A673 (cell line): ENCODE measurements around the gene PROCR. TPM values are rescaled to one million over a fixed set of nuclear protein-coding genes. Genes with fewer than 3 reads are reported as not detected.
"Not testable (repeated sequence)": the region's sequence is repeated elsewhere in the genome, so short reads cannot be mapped to it uniquely, and the experiment has no call there.

Source experiments
- BruUV-seq: library from RNA; stranded (reverse); fragments of 400-500 nt; replicated peaks from 2 replicates; lab custom pipeline; 2021; lab: Mats Ljungman, UMichigan
- CTCF ChIA-PET: fragments of 300-600 bp; sonication (Branson Sonifier 250); formaldehyde crosslinking; loops from one replicate; lab custom pipeline; 2022; ENCODE audit warnings: antibody characterized with exemption; lab: Charles Lee
- POLR2A ChIA-PET: fragments of 300-600 bp; sonication (Branson Sonifier 250); formaldehyde crosslinking; loops from one replicate; lab custom pipeline; 2022; ENCODE audit warnings: antibody characterized with exemption; ENCODE audit not compliant: low non-redundant PET; lab: Charles Lee
- DNase-seq: peaks from one replicate; pipeline ENCODE4 v3.0.0-alpha.2; 2015; ENCODE audit warnings: low spot score
- H3K27ac ChIP-seq: fragments of 200-600 bp; sonication (generic); 2 replicates; pipeline ENCODE4 v1.5.1; 2016; ENCODE audit warnings: mixed run types, low read depth, mild to moderate bottlenecking, mixed read lengths, antibody characterized with exemption, low read length; ENCODE audit not compliant: poor library complexity, severe bottlenecking
- H3K27me3 ChIP-seq: fragments of 200-600 bp; sonication (generic); replicated peaks from 2 replicates; pipeline ENCODE4 v1.6.1; 2017; ENCODE audit warnings: mixed run types, low read depth, mild to moderate bottlenecking, mixed read lengths, antibody characterized with exemption, low read length; ENCODE audit not compliant: insufficient read depth, poor library complexity
- H3K36me3 ChIP-seq: fragments of 200-600 bp; sonication (generic); 2 replicates; pipeline ENCODE4 v1.6.1; 2016; ENCODE audit warnings: mixed run types, mild to moderate bottlenecking, mixed read lengths, antibody characterized with exemption, low read length; ENCODE audit not compliant: insufficient read depth, poor library complexity, severe bottlenecking
- H3K4me1 ChIP-seq: fragments of 200-600 bp; sonication (generic); 2 replicates; pipeline ENCODE4 v1.6.1; 2017; ENCODE audit warnings: mixed run types, mild to moderate bottlenecking, mixed read lengths, antibody characterized with exemption, low read length; ENCODE audit not compliant: insufficient read depth, poor library complexity, severe bottlenecking
- H3K4me3 ChIP-seq: fragments of 200-600 bp; sonication (generic); 2 replicates; pipeline ENCODE4 v1.5.1; 2016; ENCODE audit warnings: low read depth, mixed run types, mild to moderate bottlenecking, mixed read lengths, low read length; ENCODE audit not compliant: poor library complexity, severe bottlenecking
- H3K9me3 ChIP-seq: fragments of 200-600 bp; sonication (generic); 2 replicates; pipeline ENCODE4 v1.6.1; 2016; ENCODE audit warnings: mixed run types, low read depth, mild to moderate bottlenecking, mixed read lengths, antibody characterized with exemption, low read length; ENCODE audit not compliant: poor library complexity, severe bottlenecking
- EZH2 ChIP-seq: fragments of 200-600 bp; sonication (generic); IDR thresholded peaks from 2 replicates; pipeline ENCODE4 v1.6.1; 2017; ENCODE audit warnings: borderline replicate concordance, low read depth, mild to moderate bottlenecking, mixed read lengths, antibody characterized with exemption, low read length; ENCODE audit not compliant: poor library complexity, severe bottlenecking
- intact Hi-C: fragments of 100-400 bp; cut with micrococcal nuclease; formaldehyde crosslinking; loops from one replicate; pipeline ENCODE4 v1.10.0; 2022; ENCODE audit not compliant: unreplicated experiment
- total RNA-seq: library from RNA; stranded (reverse); gene quantifications from 2 replicates; pipeline ENCODE4 v1.2.3, GENCODE V29; 2021
- TF ChIP-seq, protein P1 (sequence below): fragments of 300-800, 200-600 bp; sonication (generic); conservative IDR thresholded peaks from 2 replicates; pipeline ENCODE4 v1.5.1; 2017; ENCODE audit warnings: low read depth, mild to moderate bottlenecking, antibody characterized with exemption, low read length, moderate library complexity, mixed read lengths

Gene PROCR
- total RNA-seq, 1 experiment from 2014 or later: 0.58 TPM

DNA sequence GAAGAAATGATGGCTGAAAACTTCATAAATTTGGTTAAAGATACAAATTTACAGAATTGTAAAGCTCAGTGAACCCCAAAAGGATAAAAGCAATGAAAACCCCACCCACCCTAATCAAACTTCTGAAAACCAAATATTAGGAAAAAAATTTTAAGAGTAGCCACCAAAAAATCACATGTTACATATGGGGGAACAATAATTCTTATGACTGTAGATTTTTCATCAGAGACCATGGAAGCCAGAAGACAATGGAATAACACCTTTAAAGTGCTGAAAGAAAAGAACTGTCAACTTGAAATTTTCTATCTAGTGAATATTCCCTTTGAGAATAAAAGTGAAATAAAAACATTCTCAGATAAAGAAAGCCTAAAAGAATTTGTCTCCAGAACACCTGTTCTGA is 24.4 kb downstream of the PROCR start:
- no peak for TF ChIP-seq EZH2
- TF ChIP-seq, protein P1, sequence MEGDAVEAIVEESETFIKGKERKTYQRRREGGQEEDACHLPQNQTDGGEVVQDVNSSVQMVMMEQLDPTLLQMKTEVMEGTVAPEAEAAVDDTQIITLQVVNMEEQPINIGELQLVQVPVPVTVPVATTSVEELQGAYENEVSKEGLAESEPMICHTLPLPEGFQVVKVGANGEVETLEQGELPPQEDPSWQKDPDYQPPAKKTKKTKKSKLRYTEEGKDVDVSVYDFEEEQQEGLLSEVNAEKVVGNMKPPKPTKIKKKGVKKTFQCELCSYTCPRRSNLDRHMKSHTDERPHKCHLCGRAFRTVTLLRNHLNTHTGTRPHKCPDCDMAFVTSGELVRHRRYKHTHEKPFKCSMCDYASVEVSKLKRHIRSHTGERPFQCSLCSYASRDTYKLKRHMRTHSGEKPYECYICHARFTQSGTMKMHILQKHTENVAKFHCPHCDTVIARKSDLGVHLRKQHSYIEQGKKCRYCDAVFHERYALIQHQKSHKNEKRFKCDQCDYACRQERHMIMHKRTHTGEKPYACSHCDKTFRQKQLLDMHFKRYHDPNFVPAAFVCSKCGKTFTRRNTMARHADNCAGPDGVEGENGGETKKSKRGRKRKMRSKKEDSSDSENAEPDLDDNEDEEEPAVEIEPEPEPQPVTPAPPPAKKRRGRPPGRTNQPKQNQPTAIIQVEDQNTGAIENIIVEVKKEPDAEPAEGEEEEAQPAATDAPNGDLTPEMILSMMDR: no peak
- Histone ChIP-seq H3K4me1 (no peaks in the 10 kb centered on the region), H3K36me3 (no peaks in the 10 kb centered on the region), H3K4me3 (no peak overlapping the region), H3K27me3 (no peaks in the 10 kb centered on the region), H3K9me3 (peaks cover 14% of the 10 kb centered on the region), H3K27ac (no peak overlapping the region)
- BruUV-seq: no TSS peak
- DNase-seq: no peak
- POLR2A ChIA-PET: no interaction called here
- CTCF ChIA-PET: no interaction called here
- intact Hi-C loops: no loop called here

DNA sequence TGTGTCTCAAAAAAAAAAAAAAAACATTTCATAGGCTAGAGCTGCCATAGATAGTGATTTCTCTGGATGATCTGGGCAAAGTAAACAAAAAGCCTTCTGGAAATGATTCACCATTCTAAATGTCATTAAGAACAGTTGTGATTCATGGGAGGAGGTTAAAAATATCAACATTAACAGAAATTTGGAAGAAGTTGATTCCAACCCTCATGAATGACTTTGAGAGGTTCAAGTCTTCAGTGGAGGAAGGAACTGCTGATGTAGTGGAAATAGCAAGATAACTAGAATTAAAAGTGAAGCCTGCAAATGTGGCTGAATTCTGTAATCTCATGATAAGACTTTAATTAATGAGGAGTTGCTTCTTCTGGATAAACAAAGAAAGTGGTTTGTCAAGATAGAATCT is 27.9 kb downstream of the PROCR start:
- Histone ChIP-seq H3K27me3 (no peaks in the 10 kb centered on the region), H3K27ac (no peak overlapping the region), H3K4me3 (no peak overlapping the region), H3K9me3 (peaks cover 14% of the 10 kb centered on the region), H3K4me1 (no peaks in the 10 kb centered on the region), H3K36me3 (no peaks in the 10 kb centered on the region)
- DNase-seq: no peak
- intact Hi-C loops: no loop called here
- POLR2A ChIA-PET: no interaction called here
- CTCF ChIA-PET: no interaction called here
- no TSS peak for BruUV-seq
- TF ChIP-seq EZH2: no peak
- TF ChIP-seq, protein P1: no peak

DNA sequence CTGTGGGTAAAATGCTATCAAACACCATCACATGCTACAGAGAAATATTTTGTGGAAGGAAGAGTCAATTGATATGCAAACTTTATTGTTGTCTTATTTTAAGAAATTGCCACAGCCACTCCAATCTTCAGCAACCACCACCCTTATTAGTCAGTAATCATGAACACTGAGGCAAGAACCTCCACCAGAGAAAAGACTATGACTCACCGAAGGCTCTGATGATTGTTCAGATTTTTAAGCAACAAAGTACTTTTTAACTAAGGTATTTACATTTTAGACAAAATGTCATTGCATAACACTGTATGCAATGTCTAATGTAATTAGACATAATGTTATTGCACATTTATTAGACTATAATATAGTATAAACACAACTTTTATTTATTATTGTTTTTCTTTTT is 28.4 kb downstream of the PROCR start:
- intact Hi-C loops: no loop called here
- H3K27me3 ChIP-seq: no peaks in the 10 kb centered on the region
- no peak overlapping the region for H3K4me3 ChIP-seq
- H3K36me3 ChIP-seq: no peaks in the 10 kb centered on the region
- no peak overlapping the region for H3K27ac ChIP-seq
- no peaks in the 10 kb centered on the region for H3K4me1 ChIP-seq
- H3K9me3 ChIP-seq: peaks cover 14% of the 10 kb centered on the region
- ChIA-PET POLR2A (no interaction called here), CTCF (no interaction called here)
- no TSS peak for BruUV-seq
- no peak for TF ChIP-seq EZH2
- TF ChIP-seq, protein P1: no peak
- DNase-seq: no peak

DNA sequence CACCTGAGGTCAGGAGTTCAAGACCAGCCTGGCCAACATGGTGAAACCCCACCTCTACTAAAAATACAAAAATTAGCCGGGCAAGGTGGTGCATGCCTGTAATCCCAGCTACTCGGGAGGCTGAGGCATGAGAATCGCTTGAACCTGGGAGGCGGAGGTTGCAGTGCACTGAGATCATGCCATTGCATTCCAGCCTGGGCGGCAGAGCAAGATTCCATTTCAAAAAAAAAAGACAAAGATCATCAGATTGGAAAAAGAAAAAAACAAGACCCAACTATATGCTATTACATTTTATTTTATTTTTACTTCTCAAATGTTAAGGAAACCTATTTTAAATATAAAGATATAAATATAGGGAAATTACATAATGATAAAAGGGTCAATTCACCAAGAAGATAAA is 29.6 kb downstream of the PROCR start:
- H3K4me3 ChIP-seq, BruUV-seq, POLR2A ChIA-PET, CTCF ChIA-PET, H3K27ac ChIP-seq, DNase-seq, H3K4me1 ChIP-seq, intact Hi-C loops, H3K36me3 ChIP-seq, H3K27me3 ChIP-seq: not testable (repeated sequence)
- peaks cover 10% of the 10 kb centered on the region for H3K9me3 ChIP-seq
